GM18951 (cell line): Measurements from ENCODE around the gene AHNAK2.

Experiments
- POLR2A ChIP-seq: IDR thresholded peaks from 4 replicates; pipeline ENCODE4 v1.6.1; 2011; ENCODE audit warnings: mild to moderate bottlenecking; ENCODE audit not compliant: insufficient read length, insufficient read depth; ENCODE audit errors: extremely low read depth
- in situ Hi-C: fragments of 300-500 bp; cut with MboI; formaldehyde crosslinking; loops from one replicate; pipeline ENCODE4 v1.12.0; 2022; ENCODE audit warnings: low sequenced_read_pairs, mixed read lengths, inconsistent platforms; ENCODE audit not compliant: unreplicated experiment

Gene AHNAK2

GRCh38 chr14:104977008-104977680 lies 1.0 kb downstream of the AHNAK2 start:
- TF ChIP-seq POLR2A: no peak
- in situ Hi-C loops: no loop called here

- in situ Hi-C loops: no loop called here
- no peak for TF ChIP-seq POLR2A
Observed at GRCh38 chr14:104976198-104977007, 1.8 kb downstream of the AHNAK2 start.

- TF ChIP-seq POLR2A: no peak
- in situ Hi-C loops: no loop called here
Observed at GRCh38 chr14:104975481-104976197, 2.5 kb downstream of the AHNAK2 start.

- in situ Hi-C loops: loop anchor here (5.0 kb wide), 1 partner anchor 72 kb away; no protein-coding TSS in a partner anchor
- no peak for TF ChIP-seq POLR2A
Observed at GRCh38 chr14:104974665-104975390, 3.3 kb downstream of the AHNAK2 start.

- in situ Hi-C loops: loop anchor here (5.0 kb wide), 1 partner anchor 73 kb away; no protein-coding TSS in a partner anchor
- TF ChIP-seq POLR2A: no peak
Observed at GRCh38 chr14:104974146-104974541, 4.0 kb downstream of the AHNAK2 start.

- no peak for TF ChIP-seq POLR2A
- in situ Hi-C loops: loop anchor here (5.0 kb wide), 1 partner anchor 74 kb away; no protein-coding TSS in a partner anchor
Observed at GRCh38 chr14:104973385-104974145, 4.6 kb downstream of the AHNAK2 start.

GRCh38 chr14:104973135-104973384 lies 5.1 kb downstream of the AHNAK2 start:
- in situ Hi-C loops: loop anchor here (5.0 kb wide), 1 partner anchor 74 kb away; no protein-coding TSS in a partner anchor
- TF ChIP-seq POLR2A: no peak

GRCh38 chr14:104972301-104973134 lies 5.7 kb downstream of the AHNAK2 start:
- TF ChIP-seq POLR2A: no peak
- in situ Hi-C loops: loop anchor here (5.0 kb wide), 1 partner anchor 75 kb away; no protein-coding TSS in a partner anchor

GRCh38 chr14:104971447-104972240 lies 6.5 kb downstream of the AHNAK2 start:
- no peak for TF ChIP-seq POLR2A
- in situ Hi-C loops: loop anchor here (5.0 kb wide), 1 partner anchor 76 kb away; no protein-coding TSS in a partner anchor

GRCh38 chr14:104970231-104971068 lies 7.7 kb downstream of the AHNAK2 start:
- no peak for TF ChIP-seq POLR2A
- in situ Hi-C loops: loop anchor here (5.0 kb wide), 1 partner anchor 77 kb away; no protein-coding TSS in a partner anchor
